PC-3 (cell line): ENCODE data around the gene ANKRD9. TPM values are rescaled to one million over a fixed set of nuclear protein-coding genes. Genes with fewer than 3 reads are reported as not detected.
A peak's percentile ranks its signal among the peaks of the same experiment; 100 is the strongest.

ENCODE experiments used
- ATAC-seq: fragments of 200-7000 bp; cut with Tn5 transposase; 2 replicates; pipeline ENCODE4 v1.9.1; 2020; ENCODE audit warnings: mild to moderate bottlenecking, moderate library complexity
- BruUV-seq: library from RNA; stranded (reverse); fragments of 400-500 nt; replicated peaks from 2 replicates; lab custom pipeline; 2021; lab: Mats Ljungman, UMichigan
- CTCF ChIA-PET: fragments of 300-600 bp; sonication (Branson Sonifier 250); formaldehyde crosslinking; loops from one replicate; lab custom pipeline; 2022; ENCODE audit warnings: antibody characterized with exemption; lab: Charles Lee
- POLR2A ChIA-PET: fragments of 300-600 bp; sonication (Branson Sonifier 250); formaldehyde crosslinking; loops from one replicate; lab custom pipeline; 2022; ENCODE audit warnings: antibody characterized with exemption; ENCODE audit not compliant: unreplicated experiment; lab: Charles Lee
- DNase-seq: peaks from one replicate; pipeline ENCODE4 v3.0.0-alpha.2; 2015
- H2AFZ ChIP-seq: fragments of 300-600 bp; sonication (generic); 2 replicates; pipeline ENCODE4 v1.6.0; 2016; ENCODE audit warnings: antibody characterized with exemption, low read length
- H3F3A ChIP-seq: fragments of 300-600 bp; sonication (generic); one replicate; pipeline ENCODE4 v1.6.0; 2017; ENCODE audit warnings: antibody characterized with exemption, low read length, control low read depth, mild to moderate bottlenecking; ENCODE audit not compliant: unreplicated experiment
- H3K27ac ChIP-seq: fragments of 300-600 bp; sonication (generic); 2 replicates; pipeline ENCODE4 v1.5.1; 2016; ENCODE audit warnings: mild to moderate bottlenecking, low read length
- H3K27me3 ChIP-seq: fragments of 300-600 bp; sonication (generic); 2 replicates; pipeline ENCODE4 v1.6.1; 2016; ENCODE audit warnings: low read length, mixed read lengths
- H3K36me3 ChIP-seq: fragments of 300-600 bp; sonication (generic); 2 replicates; pipeline ENCODE4 v1.6.1; 2016; ENCODE audit warnings: low read depth, mixed run types, low read length, mixed read lengths
- H3K4me1 ChIP-seq: fragments of 300-600 bp; sonication (generic); 2 replicates; pipeline ENCODE4 v1.5.1; 2016; ENCODE audit warnings: low read length; ENCODE audit not compliant: insufficient read depth
- H3K4me2 ChIP-seq: fragments of 300-600 bp; sonication (generic); 2 replicates; pipeline ENCODE4 v1.6.0; 2016; ENCODE audit warnings: low read length
- H3K4me3 ChIP-seq: fragments of 300-600 bp; sonication (generic); 2 replicates; pipeline ENCODE4 v1.5.1; 2016; ENCODE audit warnings: mild to moderate bottlenecking, low read length, mixed read lengths
- H3K79me2 ChIP-seq: fragments of 300-600 bp; sonication (generic); 2 replicates; pipeline ENCODE4 v1.6.1; 2017; ENCODE audit warnings: low read length, mixed read lengths
- H3K9ac ChIP-seq: fragments of 300-600 bp; sonication (generic); 2 replicates; pipeline ENCODE4 v1.6.0; 2016; ENCODE audit warnings: mild to moderate bottlenecking, low read length
- H3K9me2 ChIP-seq: fragments of 300-600 bp; sonication (generic); replicated peaks from 2 replicates; pipeline ENCODE4 v1.6.1; 2016; ENCODE audit warnings: mixed run types, low read length, mixed read lengths
- H3K9me3 ChIP-seq: fragments of 300-600 bp; sonication (generic); 2 replicates; pipeline ENCODE4 v1.6.1; 2016; ENCODE audit warnings: low read length, mixed read lengths
- H4K20me1 ChIP-seq: fragments of 300-600 bp; sonication (generic); 2 replicates; pipeline ENCODE4 v1.6.1; 2016; ENCODE audit warnings: low read length, mixed read lengths
- EZH2 ChIP-seq: fragments of 300-600 bp; sonication (generic); IDR thresholded peaks from one replicate; pipeline ENCODE4 v1.6.1; 2017; ENCODE audit warnings: antibody characterized with exemption, mild to moderate bottlenecking, low read length; ENCODE audit not compliant: unreplicated experiment
- EZH2phosphoT487 ChIP-seq: fragments of 300-600 bp; sonication (generic); IDR thresholded peaks from 2 replicates; pipeline ENCODE4 v1.6.1; 2018; ENCODE audit warnings: mild to moderate bottlenecking, antibody characterized with exemption, low read length, borderline replicate concordance
- intact Hi-C: fragments of 100-400 bp; cut with micrococcal nuclease; formaldehyde crosslinking; loops from 2 replicates; pipeline ENCODE4 v1.9.0; 2023
- total RNA-seq: library from RNA; depleted of rRNA; stranded (reverse); fragments of >200 nt; gene quantifications from 2 replicates; pipeline ENCODE4 v1.2.3, GENCODE V29; 2014
- TF ChIP-seq, protein P1 (sequence below): fragments of 300-600 bp; sonication (generic); conservative IDR thresholded peaks from 2 replicates; pipeline ENCODE4 v1.5.1; 2017; ENCODE audit warnings: antibody characterized with exemption, low read depth, mild to moderate bottlenecking, low read length

The ANKRD9 gene
- total RNA-seq, 1 experiment from 2014 or later: 52.6 TPM

DNA sequence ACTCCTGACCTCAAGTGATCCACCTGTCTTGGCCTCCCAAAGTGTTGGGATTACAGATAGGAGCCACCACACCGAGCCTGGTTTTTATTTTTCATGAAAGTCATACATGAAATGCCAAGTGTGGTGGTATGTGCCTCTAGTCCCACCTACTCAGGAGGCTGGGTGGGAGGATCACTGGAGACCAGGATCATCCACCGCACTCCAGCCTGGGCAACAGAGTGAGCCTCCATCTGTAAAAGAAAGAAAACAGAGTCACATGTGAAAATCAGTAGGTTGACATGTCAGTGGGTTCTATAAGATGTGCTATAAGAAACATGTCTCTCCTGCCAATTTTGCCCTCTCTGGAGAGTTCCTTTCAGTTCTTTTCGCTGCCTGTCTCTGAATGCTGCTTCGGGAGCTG, 28.2 kb downstream of the ANKRD9 start:
- no TSS peak for BruUV-seq
- Histone ChIP-seq H3F3A (no peaks in the 10 kb centered on the region), H3K9ac (0 out of 2 replicates have a peak overlapping the region, but pooled peaks have one; percentile 8), H3K4me1 (peaks cover 13% of the 10 kb centered on the region), H3K36me3 (no peaks in the 10 kb centered on the region), H2AFZ (no peak overlapping the region), H4K20me1 (no peaks in the 10 kb centered on the region), H3K9me3 (no peaks in the 10 kb centered on the region), H3K79me2 (no peaks in the 10 kb centered on the region), H3K9me2 (no peaks in the 10 kb centered on the region), H3K27me3 (no peaks in the 10 kb centered on the region), H3K4me2 (peak overlapping the region; percentile 46), H3K4me3 (no peak overlapping the region), H3K27ac (peak overlapping the region; percentile 77)
- ATAC-seq: no peak
- no peak for TF ChIP-seq EZH2
- TF ChIP-seq, protein P1, sequence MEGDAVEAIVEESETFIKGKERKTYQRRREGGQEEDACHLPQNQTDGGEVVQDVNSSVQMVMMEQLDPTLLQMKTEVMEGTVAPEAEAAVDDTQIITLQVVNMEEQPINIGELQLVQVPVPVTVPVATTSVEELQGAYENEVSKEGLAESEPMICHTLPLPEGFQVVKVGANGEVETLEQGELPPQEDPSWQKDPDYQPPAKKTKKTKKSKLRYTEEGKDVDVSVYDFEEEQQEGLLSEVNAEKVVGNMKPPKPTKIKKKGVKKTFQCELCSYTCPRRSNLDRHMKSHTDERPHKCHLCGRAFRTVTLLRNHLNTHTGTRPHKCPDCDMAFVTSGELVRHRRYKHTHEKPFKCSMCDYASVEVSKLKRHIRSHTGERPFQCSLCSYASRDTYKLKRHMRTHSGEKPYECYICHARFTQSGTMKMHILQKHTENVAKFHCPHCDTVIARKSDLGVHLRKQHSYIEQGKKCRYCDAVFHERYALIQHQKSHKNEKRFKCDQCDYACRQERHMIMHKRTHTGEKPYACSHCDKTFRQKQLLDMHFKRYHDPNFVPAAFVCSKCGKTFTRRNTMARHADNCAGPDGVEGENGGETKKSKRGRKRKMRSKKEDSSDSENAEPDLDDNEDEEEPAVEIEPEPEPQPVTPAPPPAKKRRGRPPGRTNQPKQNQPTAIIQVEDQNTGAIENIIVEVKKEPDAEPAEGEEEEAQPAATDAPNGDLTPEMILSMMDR: no peak
- DNase-seq: no peak
- intact Hi-C loops: no loop called here
- POLR2A ChIA-PET: interaction anchor here (0.6 to 0.7 kb wide), 2 partner anchors 22 to 278 kb away, joined by 7 to 8 read pairs; no protein-coding TSS in a partner anchor
- CTCF ChIA-PET: interaction anchor here (0.6 to 0.8 kb wide), 3 partner anchors 35 to 1053 kb away, joined by 3 to 4 read pairs (median 4); no protein-coding TSS in a partner anchor

DNA sequence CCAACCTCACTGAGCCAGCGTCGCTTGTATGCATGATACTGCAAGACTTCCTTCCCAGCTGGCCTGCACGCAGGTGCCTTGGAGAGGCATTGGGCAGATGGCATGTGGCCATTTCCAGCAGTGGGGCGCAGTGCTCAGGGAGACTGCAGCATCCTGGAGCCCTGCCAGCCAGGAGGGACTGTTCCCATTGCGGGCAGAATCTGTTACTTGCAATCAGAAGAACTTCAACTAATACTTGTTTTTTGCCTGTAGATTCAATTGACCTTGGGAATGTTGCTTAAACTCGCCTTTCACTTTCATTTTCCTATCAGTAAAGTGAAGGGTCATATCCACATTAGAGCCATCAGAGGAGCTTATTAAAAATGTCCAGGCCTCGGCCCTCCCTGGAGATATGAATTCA, 29.8 kb downstream of the ANKRD9 start:
- Histone ChIP-seq H3K36me3 (no peaks in the 10 kb centered on the region), H3K27me3 (no peaks in the 10 kb centered on the region), H4K20me1 (no peaks in the 10 kb centered on the region), H2AFZ (no peak overlapping the region), H3K27ac (no peak overlapping the region), H3K9me3 (no peaks in the 10 kb centered on the region), H3K9me2 (no peaks in the 10 kb centered on the region), H3F3A (no peaks in the 10 kb centered on the region), H3K4me2 (no peak overlapping the region), H3K9ac (no peak overlapping the region), H3K4me3 (no peak overlapping the region), H3K79me2 (no peaks in the 10 kb centered on the region), H3K4me1 (peaks cover 13% of the 10 kb centered on the region)
- ChIA-PET CTCF (no interaction called here), POLR2A (no interaction called here)
- TF ChIP-seq EZH2 (no peak), EZH2phosphoT487 (no peak)
- TF ChIP-seq, protein P1: no peak
- ATAC-seq (no peak), DNase-seq (no peak)
- intact Hi-C loops: no loop called here
- BruUV-seq: no TSS peak

DNA sequence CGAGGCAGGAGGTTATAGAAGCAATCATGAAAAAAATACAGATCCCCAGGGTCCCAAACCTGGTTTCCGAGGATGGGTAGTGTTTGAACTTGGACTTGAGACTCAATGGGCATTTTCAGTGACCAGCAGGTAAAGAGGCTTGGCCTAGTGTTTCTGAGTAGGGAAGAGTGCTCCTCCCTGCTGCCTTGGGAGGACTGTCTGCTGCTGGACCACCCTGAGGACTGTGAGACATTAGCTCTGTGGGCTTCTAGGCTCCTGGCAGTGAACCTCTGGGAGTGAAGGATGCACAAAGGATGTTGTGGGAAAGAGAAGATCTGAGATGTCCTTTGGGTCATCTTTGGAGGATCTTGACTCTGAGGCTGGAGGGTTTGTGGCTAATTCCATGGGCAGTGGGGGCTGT, 30.5 kb downstream of the ANKRD9 start:
- intact Hi-C loops: no loop called here
- POLR2A ChIA-PET: no interaction called here
- BruUV-seq: no TSS peak

More for the DNA sequence above, 30.5 kb downstream of the ANKRD9 start:
- ATAC-seq (no peak), DNase-seq (no peak)
- H3K27me3 ChIP-seq: no peaks in the 10 kb centered on the region
- TF ChIP-seq EZH2phosphoT487: no peak
- TF ChIP-seq, protein P1: no peak
- H3F3A ChIP-seq: no peaks in the 10 kb centered on the region
- no peak overlapping the region for H3K4me2 ChIP-seq
- no peaks in the 10 kb centered on the region for H3K9me3 ChIP-seq
- H3K27ac ChIP-seq: no peak overlapping the region
- H4K20me1 ChIP-seq: no peaks in the 10 kb centered on the region
- H3K4me3 ChIP-seq: no peak overlapping the region
- H3K79me2 ChIP-seq: no peaks in the 10 kb centered on the region
- H3K9me2 ChIP-seq: no peaks in the 10 kb centered on the region
- H3K4me1 ChIP-seq: peaks cover 13% of the 10 kb centered on the region
- CTCF ChIA-PET: no interaction called here
- no peak overlapping the region for H2AFZ ChIP-seq
- H3K9ac ChIP-seq: no peak overlapping the region
- H3K36me3 ChIP-seq: no peaks in the 10 kb centered on the region
